HEK293 (cell line): Measurements from ENCODE around the gene DIP2C.

Experiments used
- CTCF ChIA-PET: fragments of 350-600 bp; formaldehyde crosslinking; extraction: SDS; loops from one replicate; lab custom pipeline; 2021; ENCODE audit warnings: antibody characterized with exemption; lab: Yijun Ruan, JAX
- POLR2A ChIA-PET: fragments of 300-600 bp; formaldehyde crosslinking; extraction: SDS; loops from one replicate; lab custom pipeline; 2020; ENCODE audit warnings: antibody characterized with exemption, inconsistent platforms; lab: Yijun Ruan, JAX
- H3K27ac ChIP-seq: fragments of 200-500 bp; sonication (Bioruptor generic); 2 replicates; pipeline ENCODE4 v1.5.1; 2014; ENCODE audit warnings: low read depth, low read length, control low read depth, inconsistent platforms; ENCODE audit errors: extremely low read depth
- H3K36me3 ChIP-seq, 2 experiments: fragments of 200-500 bp in 1 of 2; sonication (Bioruptor generic) in 1 of 2; 1 replicate in 1 of 2; 2 replicates in 1 of 2; pipeline ENCODE4 v1.5.1; 2014 to 2017; ENCODE audit warnings: inconsistent platforms in 2 of 2, low read length in 2 of 2; ENCODE audit not compliant: control insufficient read depth in 2 of 2, insufficient read depth in 1 of 2
- H3K4me1 ChIP-seq: fragments of 200-500 bp; sonication (Bioruptor generic); 2 replicates; pipeline ENCODE4 v1.5.1; 2014; ENCODE audit warnings: mild to moderate bottlenecking, low read length, inconsistent platforms; ENCODE audit not compliant: control insufficient read depth, insufficient read depth
- H3K4me3 ChIP-seq: 2 replicates; pipeline ENCODE4 v1.5.1; 2011; ENCODE audit warnings: low read depth, mild to moderate bottlenecking, control low read depth, low read length, moderate library complexity
- H3K9me3 ChIP-seq: fragments of 200-500 bp; sonication (Bioruptor generic); 2 replicates; pipeline ENCODE4 v1.5.1; 2014; ENCODE audit warnings: low read depth, low read length, inconsistent platforms; ENCODE audit not compliant: control insufficient read depth, insufficient read depth
- BCL6B ChIP-seq: fragments of 450-650 bp; formaldehyde crosslinking; IDR thresholded peaks from 2 replicates; pipeline ENCODE4 v1.5.1; 2017; ENCODE audit warnings: missing biosample characterization, missing genetic modification characterization
- SP2 ChIP-seq: fragments of 450-650 bp; formaldehyde crosslinking; IDR thresholded peaks from 2 replicates; pipeline ENCODE4 v1.5.1; 2016; ENCODE audit warnings: missing biosample characterization, missing genetic modification characterization
- ZBTB10 ChIP-seq: fragments of 450-650 bp; formaldehyde crosslinking; IDR thresholded peaks from 2 replicates; pipeline ENCODE4 v1.5.1; 2016; ENCODE audit warnings: missing biosample characterization, missing genetic modification characterization
- ZBTB8A ChIP-seq: fragments of 450-650 bp; formaldehyde crosslinking; IDR thresholded peaks from 2 replicates; pipeline ENCODE4 v1.5.1; 2016; ENCODE audit warnings: missing biosample characterization, missing genetic modification characterization
- ZFP37 ChIP-seq: fragments of 450-650 bp; formaldehyde crosslinking; IDR thresholded peaks from 2 replicates; pipeline ENCODE4 v1.5.1; 2016; ENCODE audit warnings: missing biosample characterization, missing genetic modification characterization
- ZNF121 ChIP-seq: fragments of 450-650 bp; formaldehyde crosslinking; IDR thresholded peaks from 2 replicates; pipeline ENCODE4 v1.5.1; 2016; ENCODE audit warnings: missing biosample characterization, missing genetic modification characterization
- ZNF132 ChIP-seq: fragments of 450-650 bp; formaldehyde crosslinking; IDR thresholded peaks from 2 replicates; pipeline ENCODE4 v1.5.1; 2017; ENCODE audit warnings: missing biosample characterization, missing genetic modification characterization, borderline replicate concordance
- ZNF138 ChIP-seq: fragments of 450-650 bp; formaldehyde crosslinking; IDR thresholded peaks from 2 replicates; pipeline ENCODE4 v1.5.1; 2016; ENCODE audit warnings: missing biosample characterization, missing genetic modification characterization, borderline replicate concordance
- ZNF169 ChIP-seq: fragments of 450-650 bp; formaldehyde crosslinking; IDR thresholded peaks from 2 replicates; pipeline ENCODE4 v1.5.1; 2016; ENCODE audit warnings: missing biosample characterization, missing genetic modification characterization
- ZNF184 ChIP-seq: fragments of 450-650 bp; IDR thresholded peaks from 2 replicates; pipeline ENCODE4 v1.5.1; 2018; ENCODE audit warnings: missing biosample characterization, mild to moderate bottlenecking, missing genetic modification characterization
- ZNF280C ChIP-seq: fragments of 450-650 bp; formaldehyde crosslinking; IDR thresholded peaks from 2 replicates; pipeline ENCODE4 v1.5.1; 2016; ENCODE audit warnings: missing biosample characterization, missing genetic modification characterization
- ZNF311 ChIP-seq: fragments of 450-650 bp; formaldehyde crosslinking; IDR thresholded peaks from 2 replicates; pipeline ENCODE4 v1.5.1; 2017; ENCODE audit warnings: missing biosample characterization, missing genetic modification characterization, borderline replicate concordance
- ZNF335 ChIP-seq: fragments of 450-650 bp; formaldehyde crosslinking; conservative IDR thresholded peaks from 2 replicates; pipeline ENCODE4 v1.5.1; 2016; ENCODE audit warnings: missing biosample characterization, missing genetic modification characterization
- ZNF423 ChIP-seq: fragments of 450-650 bp; formaldehyde crosslinking; IDR thresholded peaks from 2 replicates; pipeline ENCODE4 v1.5.1; 2016; ENCODE audit warnings: missing biosample characterization, missing genetic modification characterization
- ZNF548 ChIP-seq: fragments of 450-650 bp; formaldehyde crosslinking; IDR thresholded peaks from 2 replicates; pipeline ENCODE4 v1.5.1; 2016; ENCODE audit warnings: missing biosample characterization, missing genetic modification characterization
- ZNF561 ChIP-seq: fragments of 450-650 bp; IDR thresholded peaks from 2 replicates; pipeline ENCODE4 v1.5.1; 2018; ENCODE audit warnings: missing biosample characterization, missing genetic modification characterization, borderline replicate concordance
- ZNF629 ChIP-seq: fragments of 450-650 bp; formaldehyde crosslinking; IDR thresholded peaks from 2 replicates; pipeline ENCODE4 v1.5.1; 2017; ENCODE audit warnings: missing biosample characterization, missing genetic modification characterization
- ZNF664 ChIP-seq: fragments of 450-650 bp; formaldehyde crosslinking; IDR thresholded peaks from 2 replicates; pipeline ENCODE4 v1.5.1; 2016; ENCODE audit warnings: missing biosample characterization, missing genetic modification characterization

Gene DIP2C

GRCh38 chr10:310976-311639 lies 378.4 kb downstream of the DIP2C start:
- H3K36me3 ChIP-seq: peaks cover 0 to 29% of the 10 kb centered on the region in 2 experiments; a peak in 2 of 3 replicates
- POLR2A ChIA-PET: no interaction called here
- no peaks in the 10 kb centered on the region for H3K4me1 ChIP-seq
- TF ChIP-seq ZNF664 (tag by site-specific recombination) (no peak), ZNF548 (no peak), ZBTB10 (tag by site-specific recombination) (no peak), ZNF311 (tag by site-specific recombination) (no peak), ZNF121 (no peak), ZNF169 (no peak), SP2 (no peak), ZNF280C (tag by site-specific recombination) (no peak), BCL6B (tag by site-specific recombination) (no peak)
- TF ChIP-seq, all 188 proteins: peak for 0
- CTCF ChIA-PET: no interaction called here
- H3K4me3 ChIP-seq: no peak overlapping the region
- H3K9me3 ChIP-seq: no peaks in the 10 kb centered on the region
- no peak overlapping the region for H3K27ac ChIP-seq

- H3K27ac ChIP-seq: no peak overlapping the region
- no peak for TF ChIP-seq ZFP37 (tag by site-specific recombination)
- no peak for TF ChIP-seq ZNF629 (tag by site-specific recombination)
- no peak for TF ChIP-seq ZNF561 (tag by site-specific recombination)
- TF ChIP-seq ZBTB8A: no peak
- no peak for TF ChIP-seq ZNF132 (tag by site-specific recombination)
- TF ChIP-seq ZNF138 (tag by site-specific recombination): no peak
- TF ChIP-seq ZNF423 (tag by site-specific recombination): no peak
- no peak for TF ChIP-seq ZNF184
- no peak for TF ChIP-seq ZNF664 (tag by site-specific recombination)
- no peak for TF ChIP-seq ZNF335 (tag by site-specific recombination)
- TF ChIP-seq ZNF121: no peak
- TF ChIP-seq, all 188 proteins: peak for 0
- H3K4me3 ChIP-seq: no peak overlapping the region
- ChIA-PET POLR2A (no interaction called here), CTCF (no interaction called here)
- no peaks in the 10 kb centered on the region for H3K9me3 ChIP-seq
- no peaks in the 10 kb centered on the region for H3K4me1 ChIP-seq
- peaks cover 0 to 29% of the 10 kb centered on the region in 2 experiments; a peak in 2 of 3 replicates for H3K36me3 ChIP-seq
Observed at GRCh38 chr10:310371-310770, 379.1 kb downstream of the DIP2C start.
